ENCODE data around the gene HSFX3.
"Not testable (repeated sequence)": the region's sequence is repeated elsewhere in the genome, so short reads cannot be mapped to it uniquely, and the experiment has no call there.

HSFX3 gene

GRCh38 chrX:149568701-149569296 is 19.1 kb upstream of the HSFX3 start:
- Histone ChIP-seq H3K9ac (ENCODE audit: low read length) (no peak overlapping the region), H3K4me3 (ENCODE audit: low read depth in 1 of 2, low read length in 2 of 2) (no peak overlapping the region), H3K36me3 (ENCODE audit: insufficient read depth, low read length) (no peaks in the 10 kb centered on the region), H3K27me3 (ENCODE audit: control insufficient read depth in 1 of 2, insufficient read depth in 2 of 2, low read length in 2 of 2) (peaks cover 0 to 6% of the 10 kb centered on the region in 2 donors), H3K9me3 (ENCODE audit: low read length) (no peaks in the 10 kb centered on the region), H3K4me1 (ENCODE audit: insufficient read depth, low read length) (no peaks in the 10 kb centered on the region), H3K27ac (ENCODE audit: low read depth, low read length) (no peak overlapping the region)

GRCh38 chrX:149567621-149568417 is 18.1 kb upstream of the HSFX3 start:
- no peak overlapping the region for H3K27ac ChIP-seq (ENCODE audit: low read depth, low read length)
- H3K36me3 ChIP-seq (ENCODE audit: insufficient read depth, low read length), result no peaks in the 10 kb centered on the region

DNA sequence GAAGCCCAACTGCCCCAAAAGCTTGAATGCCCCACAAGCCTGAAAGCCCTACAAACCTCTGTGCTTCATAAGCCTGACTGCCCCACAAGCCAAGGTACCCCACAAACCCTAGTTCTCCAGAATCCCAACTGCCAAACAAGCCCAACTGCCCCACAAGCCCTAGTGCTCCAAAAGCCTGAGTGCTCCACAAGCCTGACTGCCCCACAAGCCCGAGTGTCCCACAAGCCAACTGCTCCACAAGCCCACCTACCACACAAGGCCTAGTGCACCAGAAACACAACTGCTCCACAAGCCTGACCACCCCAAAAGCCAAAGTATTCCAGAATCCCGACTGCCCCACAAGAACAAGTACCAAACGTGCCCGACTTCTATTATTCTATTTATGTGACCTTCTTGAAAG is 13.6 kb upstream of the HSFX3 start:
- Histone ChIP-seq H3K4me3 (ENCODE audit: low read depth in 1 of 2, low read length in 2 of 2) (no peak overlapping the region), H3K27me3 (ENCODE audit: control insufficient read depth in 1 of 2, insufficient read depth in 2 of 2, low read length in 2 of 2) (peaks cover 0 to 6% of the 10 kb centered on the region in 2 donors), H3K9me3 (ENCODE audit: low read length) (no peaks in the 10 kb centered on the region), H3K4me1 (ENCODE audit: insufficient read depth, low read length) (no peaks in the 10 kb centered on the region), H3K36me3 (ENCODE audit: insufficient read depth, low read length) (no peaks in the 10 kb centered on the region), H3K9ac (ENCODE audit: low read length) (no peak overlapping the region), H3K27ac (ENCODE audit: low read depth, low read length) (no peak overlapping the region)

More at GRCh38 chrX:149567621-149568417, 18.1 kb upstream of the HSFX3 start:
- Histone ChIP-seq H3K9ac (ENCODE audit: low read length) (no peak overlapping the region), H3K4me1 (ENCODE audit: insufficient read depth, low read length) (no peaks in the 10 kb centered on the region), H3K4me3 (ENCODE audit: low read depth in 1 of 2, low read length in 2 of 2) (no peak overlapping the region), H3K27me3 (ENCODE audit: control insufficient read depth in 1 of 2, insufficient read depth in 2 of 2, low read length in 2 of 2) (peaks cover 0 to 6% of the 10 kb centered on the region in 2 donors), H3K9me3 (ENCODE audit: low read length) (no peaks in the 10 kb centered on the region)

DNA sequence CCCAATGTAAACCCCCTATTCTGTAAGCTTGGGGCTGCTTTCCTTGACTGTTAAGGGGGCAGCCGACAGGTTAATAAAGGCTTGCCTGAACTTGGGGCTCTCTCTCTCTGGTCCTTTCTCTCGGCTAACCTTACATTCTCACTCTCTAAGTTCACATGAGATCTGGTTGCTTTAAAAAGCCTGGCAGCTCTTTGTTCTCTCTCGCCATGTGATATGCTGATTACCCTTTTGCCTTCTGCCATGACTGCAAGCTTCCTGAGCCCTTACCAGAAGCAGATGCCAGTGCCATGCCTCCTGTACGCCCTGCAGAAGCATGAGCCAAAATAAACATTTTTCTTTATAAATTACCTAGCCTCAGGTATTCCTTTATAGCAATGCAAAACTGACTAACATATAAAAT is 5.5 kb upstream of the HSFX3 start:
- H3K36me3 ChIP-seq (ENCODE audit: insufficient read depth, low read length); H3K4me3 ChIP-seq (ENCODE audit: low read depth in 1 of 2, low read length in 2 of 2); H3K4me1 ChIP-seq (ENCODE audit: insufficient read depth, low read length); H3K27me3 ChIP-seq (ENCODE audit: control insufficient read depth in 1 of 2, insufficient read depth in 2 of 2, low read length in 2 of 2); H3K9me3 ChIP-seq (ENCODE audit: low read length); H3K27ac ChIP-seq (ENCODE audit: low read depth, low read length); H3K9ac ChIP-seq (ENCODE audit: low read length): not testable (repeated sequence)

DNA sequence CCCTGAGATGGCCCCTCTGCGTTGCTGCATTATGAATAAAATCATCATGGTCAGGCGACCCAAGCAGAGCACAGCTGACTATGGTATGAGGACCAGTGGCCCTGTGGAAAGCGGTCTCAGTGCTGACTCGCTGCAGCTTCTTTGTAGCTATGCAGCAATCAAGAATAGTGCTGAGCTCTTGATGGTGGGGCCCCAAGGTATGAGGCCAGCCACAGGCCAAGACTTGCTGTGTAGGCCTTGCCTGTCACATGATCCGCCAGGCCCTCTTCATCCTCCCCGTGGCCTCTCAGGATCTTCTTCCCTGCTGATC is 2.2 kb upstream of the HSFX3 start:
- not testable (repeated sequence) for H3K36me3 ChIP-seq (ENCODE audit: insufficient read depth, low read length); H3K9me3 ChIP-seq (ENCODE audit: low read length); H3K9ac ChIP-seq (ENCODE audit: low read length); H3K27ac ChIP-seq (ENCODE audit: low read depth, low read length); H3K4me3 ChIP-seq (ENCODE audit: low read depth in 1 of 2, low read length in 2 of 2); H3K27me3 ChIP-seq (ENCODE audit: control insufficient read depth in 1 of 2, insufficient read depth in 2 of 2, low read length in 2 of 2); H3K4me1 ChIP-seq (ENCODE audit: insufficient read depth, low read length)

- H3K4me3 ChIP-seq (ENCODE audit: low read depth in 1 of 2, low read length in 2 of 2); H3K27me3 ChIP-seq (ENCODE audit: control insufficient read depth in 1 of 2, insufficient read depth in 2 of 2, low read length in 2 of 2); H3K36me3 ChIP-seq (ENCODE audit: insufficient read depth, low read length); H3K9ac ChIP-seq (ENCODE audit: low read length); H3K27ac ChIP-seq (ENCODE audit: low read depth, low read length); H3K4me1 ChIP-seq (ENCODE audit: insufficient read depth, low read length); H3K9me3 ChIP-seq (ENCODE audit: low read length): not testable (repeated sequence)
Measured at GRCh38 chrX:149551245-149551938, 1.7 kb upstream of the HSFX3 start.

GRCh38 chrX:149550454-149550853 is 730 bp upstream of the HSFX3 start:
- not testable (repeated sequence) for H3K9me3 ChIP-seq (ENCODE audit: low read length); H3K9ac ChIP-seq (ENCODE audit: low read length); H3K4me1 ChIP-seq (ENCODE audit: insufficient read depth, low read length); H3K36me3 ChIP-seq (ENCODE audit: insufficient read depth, low read length); H3K27ac ChIP-seq (ENCODE audit: low read depth, low read length); H3K4me3 ChIP-seq (ENCODE audit: low read depth in 1 of 2, low read length in 2 of 2); H3K27me3 ChIP-seq (ENCODE audit: control insufficient read depth in 1 of 2, insufficient read depth in 2 of 2, low read length in 2 of 2)

DNA sequence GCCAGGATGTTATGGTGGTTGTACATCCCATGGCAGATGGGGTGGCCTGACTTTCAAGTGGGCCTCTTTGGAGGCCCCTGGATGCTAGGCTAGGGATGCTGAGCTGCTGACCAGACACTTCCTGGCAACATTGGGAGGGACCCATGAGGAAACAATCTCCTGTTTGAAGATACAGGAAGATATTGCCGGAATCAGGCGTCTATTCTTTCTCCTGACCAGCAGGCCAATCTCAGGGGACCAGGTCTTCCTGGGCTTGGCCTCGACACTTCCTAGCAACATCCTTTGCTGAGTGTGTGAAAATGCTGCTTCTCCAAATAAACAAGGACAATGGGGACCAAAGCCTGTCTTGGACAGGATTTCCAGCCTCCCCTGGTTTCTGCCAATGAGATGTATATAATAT is 1.9 kb downstream of the HSFX3 start:
- not testable (repeated sequence) for H3K4me3 ChIP-seq (ENCODE audit: low read depth in 1 of 2, low read length in 2 of 2)

GRCh38 chrX:149546962-149547361 is 2.8 kb downstream of the HSFX3 start:
- not testable (repeated sequence) for H3K27me3 ChIP-seq (ENCODE audit: control insufficient read depth in 1 of 2, insufficient read depth in 2 of 2, low read length in 2 of 2); H3K9me3 ChIP-seq (ENCODE audit: low read length); H3K4me3 ChIP-seq (ENCODE audit: low read depth in 1 of 2, low read length in 2 of 2); H3K4me1 ChIP-seq (ENCODE audit: insufficient read depth, low read length); H3K36me3 ChIP-seq (ENCODE audit: insufficient read depth, low read length); H3K27ac ChIP-seq (ENCODE audit: low read depth, low read length); H3K9ac ChIP-seq (ENCODE audit: low read length)

More for the DNA sequence above, 1.9 kb downstream of the HSFX3 start:
- H3K9me3 ChIP-seq (ENCODE audit: low read length); H3K27me3 ChIP-seq (ENCODE audit: control insufficient read depth in 1 of 2, insufficient read depth in 2 of 2, low read length in 2 of 2); H3K4me1 ChIP-seq (ENCODE audit: insufficient read depth, low read length); H3K36me3 ChIP-seq (ENCODE audit: insufficient read depth, low read length); H3K9ac ChIP-seq (ENCODE audit: low read length); H3K27ac ChIP-seq (ENCODE audit: low read depth, low read length): not testable (repeated sequence)

DNA sequence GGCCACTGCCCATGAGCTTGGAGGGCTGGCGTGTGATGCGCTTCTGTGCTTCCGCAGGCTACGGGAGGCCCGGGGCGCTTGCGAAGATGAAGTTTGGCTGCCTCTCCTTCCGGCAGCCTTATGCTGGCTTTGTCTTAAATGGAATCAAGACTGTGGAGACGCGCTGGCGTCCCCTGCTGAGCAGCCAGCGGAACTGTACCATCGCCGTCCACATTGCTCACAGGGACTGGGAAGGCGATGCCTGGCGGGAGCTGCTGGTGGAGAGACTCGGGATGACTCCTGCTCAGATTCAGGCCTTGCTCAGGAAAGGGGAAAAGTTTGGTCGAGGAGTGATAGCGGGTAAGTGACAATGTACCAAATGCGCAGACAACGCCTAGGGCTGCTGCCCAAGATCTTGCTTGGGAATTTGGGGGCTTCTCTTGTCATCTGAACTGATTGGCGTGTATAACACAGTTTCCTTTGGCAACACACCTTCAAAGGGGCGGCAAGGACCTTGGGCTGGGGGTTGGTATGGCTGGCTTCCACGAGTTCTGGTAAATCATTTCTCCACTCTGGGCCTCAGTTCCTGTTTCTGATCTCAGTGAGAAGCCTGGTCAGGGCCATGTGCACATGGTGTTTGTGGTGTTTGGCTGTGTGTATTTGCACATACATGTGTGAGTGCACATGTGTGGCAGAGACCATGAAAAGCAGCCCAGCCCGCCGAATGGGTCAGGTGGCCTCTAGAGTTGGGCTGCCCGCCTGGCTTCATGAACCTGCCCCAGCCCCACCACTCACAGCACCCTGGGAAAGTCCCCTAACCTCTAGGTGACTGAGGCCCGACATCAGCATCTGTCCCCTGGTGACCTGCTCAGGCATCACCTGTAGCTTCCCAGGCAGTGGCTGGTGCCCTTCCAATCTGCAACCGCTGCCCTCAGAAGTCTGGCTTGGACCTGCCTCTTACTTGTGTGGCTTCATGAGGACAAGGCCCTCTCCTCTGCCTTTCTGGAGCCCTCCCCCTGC is 3.9 kb downstream of the HSFX3 start:
- H3K9me3 ChIP-seq (ENCODE audit: low read length); H3K4me3 ChIP-seq (ENCODE audit: low read depth in 1 of 2, low read length in 2 of 2); H3K36me3 ChIP-seq (ENCODE audit: insufficient read depth, low read length); H3K9ac ChIP-seq (ENCODE audit: low read length); H3K27ac ChIP-seq (ENCODE audit: low read depth, low read length); H3K27me3 ChIP-seq (ENCODE audit: control insufficient read depth in 1 of 2, insufficient read depth in 2 of 2, low read length in 2 of 2); H3K4me1 ChIP-seq (ENCODE audit: insufficient read depth, low read length): not testable (repeated sequence)

- no peaks in the 10 kb centered on the region for H3K9me3 ChIP-seq (ENCODE audit: low read length)
- no peaks in the 10 kb centered on the region for H3K4me1 ChIP-seq (ENCODE audit: insufficient read depth, low read length)
- H3K9ac ChIP-seq (ENCODE audit: low read length), result peak overlapping the region; percentile 68
- no peaks in the 10 kb centered on the region for H3K27me3 ChIP-seq (ENCODE audit: control insufficient read depth in 1 of 2, insufficient read depth in 2 of 2, low read length in 2 of 2)
- H3K4me3 ChIP-seq (ENCODE audit: low read depth in 1 of 2, low read length in 2 of 2), result peak overlapping the region; percentile 37 to 78
- peak overlapping the region; percentile 75 for H3K27ac ChIP-seq (ENCODE audit: low read depth, low read length)
- no peaks in the 10 kb centered on the region for H3K36me3 ChIP-seq (ENCODE audit: insufficient read depth, low read length)
Measured at GRCh38 chrX:149541521-149542047, 8.1 kb downstream of the HSFX3 start.

Data from muscle layer of colon (tissue), 2 donors.